Stimulated activated CD4-positive, alpha-beta T cell treated with anti-CD3 and anti-CD28 coated beads, Interleukin-1b, Interleukin-23, amount 100 ng/mL, for 48 hours (primary cell): Measurements from ENCODE around the gene TAAR2.
"Not testable (repeated sequence)": the region's sequence is repeated elsewhere in the genome, so short reads cannot be mapped to it uniquely, and the experiment has no call there.

Source experiments
- DNase-seq: peaks from one replicate; pipeline ENCODE4 v3.0.0-alpha.2; 2020

The TAAR2 gene

GRCh38 chr6:132624175-132624574 lies at the start of gene TAAR2:
Gene TAAR2 (minus strand): TSS chr6:132624275. CDS start chr6:132624275, 0 bp downstream.
- no peak for DNase-seq

DNA sequence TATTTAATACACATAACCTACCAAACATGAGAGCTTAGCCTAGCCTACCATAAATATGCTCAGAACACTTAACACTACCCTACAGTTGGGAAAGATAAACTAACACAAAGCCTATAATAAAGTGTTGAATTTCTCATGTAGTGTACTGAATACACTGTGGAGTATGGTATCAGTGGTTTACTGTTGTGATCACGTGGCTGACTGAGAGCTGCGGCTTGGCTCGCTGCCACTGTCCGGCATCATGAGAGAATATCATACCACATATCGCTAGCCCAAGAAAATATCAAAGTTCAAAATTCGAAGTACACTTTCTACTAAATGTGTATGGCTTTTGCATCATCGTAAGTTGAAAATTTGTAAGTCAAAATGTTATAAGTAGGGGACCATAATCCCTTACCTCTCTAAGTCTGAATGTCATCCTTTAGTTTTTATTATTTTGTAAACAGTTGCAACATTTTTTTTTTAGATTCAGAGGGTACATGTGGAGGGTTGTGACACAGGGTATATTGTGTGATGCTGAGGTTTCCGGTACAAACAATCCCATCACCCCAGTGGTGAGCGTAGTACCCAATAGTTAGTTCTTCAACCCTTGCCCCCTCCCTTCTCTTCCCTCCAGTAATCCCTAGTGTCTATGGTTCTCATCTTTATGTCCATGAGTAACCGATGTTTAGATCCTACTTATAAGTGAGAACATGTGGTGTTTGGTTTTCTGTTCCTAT lies 49.5 kb upstream of the TAAR2 start:
- no peak for DNase-seq

GRCh38 chr6:132671295-132671694 lies 47.2 kb upstream of the TAAR2 start:
- DNase-seq = no peak

GRCh38 chr6:132669690-132670291 lies 45.7 kb upstream of the TAAR2 start:
- no peak for DNase-seq

- no peak for DNase-seq
Observed at GRCh38 chr6:132666118-132666517, 42.0 kb upstream of the TAAR2 start.

DNA sequence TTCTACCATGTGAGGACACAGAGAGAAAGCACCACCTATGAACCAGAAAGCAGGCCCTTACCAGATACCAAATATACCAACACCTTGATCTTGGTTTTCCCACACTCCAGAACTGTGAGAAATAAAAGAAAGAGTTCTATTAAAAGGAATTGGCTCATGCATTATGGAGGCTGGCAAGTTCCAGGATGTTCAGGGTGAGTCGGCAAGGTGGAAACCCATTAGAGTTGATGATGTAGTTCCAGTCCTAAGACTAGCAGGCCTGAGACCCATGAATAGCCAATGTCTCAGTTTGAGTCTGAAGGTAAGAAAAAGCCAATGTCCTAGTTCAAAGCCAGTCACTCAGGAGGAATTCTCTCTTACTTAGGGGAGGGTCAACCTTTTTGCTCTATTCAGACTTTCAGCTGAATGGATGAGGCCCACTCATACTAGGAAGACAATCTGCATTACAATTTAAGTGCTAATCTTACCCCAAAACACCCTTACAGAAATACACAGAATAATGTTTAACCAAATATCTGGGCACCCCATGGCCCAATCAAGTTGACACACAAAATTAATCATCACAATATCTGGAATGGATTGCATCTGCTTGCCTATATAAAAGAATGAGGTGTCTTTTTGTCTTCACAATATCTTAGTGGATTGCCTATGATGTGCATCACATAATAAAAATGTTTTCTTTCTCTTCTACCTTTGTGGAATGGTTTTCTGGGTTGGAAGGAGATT lies 40.4 kb upstream of the TAAR2 start:
- no peak for DNase-seq

DNA sequence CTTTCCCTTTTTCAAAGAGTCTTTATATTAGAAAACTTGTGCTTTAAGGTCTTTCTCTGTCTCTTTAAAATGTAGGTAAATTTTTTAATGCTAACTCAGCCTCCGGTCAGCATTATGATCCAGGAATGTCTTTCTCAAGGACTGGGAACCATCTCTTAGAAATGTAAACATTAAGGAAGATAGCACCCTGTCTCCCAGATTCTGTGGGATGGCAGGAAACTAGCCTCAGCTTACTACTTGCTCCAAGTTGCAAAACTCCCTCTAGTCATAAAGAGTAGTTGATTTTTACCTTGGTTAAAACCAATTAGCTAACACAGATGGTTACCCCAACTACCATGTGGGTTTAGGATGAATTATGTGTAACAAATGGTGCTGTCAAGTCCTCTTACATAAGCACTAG lies 39.6 kb upstream of the TAAR2 start:
- no peak for DNase-seq

GRCh38 chr6:132661906-132662305 lies 37.8 kb upstream of the TAAR2 start:
- DNase-seq = no peak

DNA sequence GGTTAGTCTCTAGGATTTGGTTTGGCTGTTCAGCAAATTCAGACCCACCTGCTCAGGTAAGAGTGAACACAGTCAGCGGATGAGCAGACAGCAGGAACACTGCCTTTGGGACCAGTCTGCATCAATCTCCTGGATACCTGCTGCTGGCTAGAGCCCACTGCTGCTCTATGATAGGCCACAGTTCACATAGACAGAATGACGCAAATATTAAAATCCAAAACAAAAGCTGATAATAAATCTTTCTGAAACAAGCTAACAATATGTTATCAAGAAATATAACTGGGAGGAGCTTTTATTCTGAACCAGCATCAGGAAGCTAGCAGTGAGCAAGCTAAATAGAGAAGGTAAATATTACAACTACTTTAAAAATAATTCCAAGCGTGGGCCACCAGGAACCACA lies 35.0 kb upstream of the TAAR2 start, which contains the start of gene TAAR1:
Gene TAAR1 (minus strand): TSS at position 101 of the 400 bp plus-strand sequence. CDS start 13,179 bp downstream, outside the sequence.
- DNase-seq = no peak

- DNase-seq = no peak
Observed at GRCh38 chr6:132651062-132651461, 27.0 kb upstream of the TAAR2 start.

GRCh38 chr6:132650429-132650828 lies 26.4 kb upstream of the TAAR2 start:
- no peak for DNase-seq

- no peak for DNase-seq
Observed at GRCh38 chr6:132648828-132649227, 24.8 kb upstream of the TAAR2 start.

DNA sequence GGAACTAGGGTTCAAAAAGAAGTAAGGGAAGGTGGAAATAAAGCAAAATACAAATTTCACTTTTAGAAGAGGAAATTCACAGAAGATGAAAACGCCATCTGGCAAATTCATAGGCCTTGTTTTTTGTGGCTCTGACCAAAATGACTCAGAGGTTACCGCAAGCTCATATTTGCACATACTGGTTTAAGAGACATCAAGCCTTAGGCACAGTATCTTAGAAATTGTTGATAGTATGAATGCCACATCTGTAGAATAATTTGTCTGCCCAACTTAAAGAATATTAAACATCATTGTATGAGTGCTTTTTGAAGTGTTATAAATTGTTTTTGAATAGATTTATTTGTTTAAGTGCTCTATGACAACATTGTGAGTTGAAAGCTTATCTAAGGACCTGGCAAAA lies 24.3 kb upstream of the TAAR2 start:
- no peak for DNase-seq

DNA sequence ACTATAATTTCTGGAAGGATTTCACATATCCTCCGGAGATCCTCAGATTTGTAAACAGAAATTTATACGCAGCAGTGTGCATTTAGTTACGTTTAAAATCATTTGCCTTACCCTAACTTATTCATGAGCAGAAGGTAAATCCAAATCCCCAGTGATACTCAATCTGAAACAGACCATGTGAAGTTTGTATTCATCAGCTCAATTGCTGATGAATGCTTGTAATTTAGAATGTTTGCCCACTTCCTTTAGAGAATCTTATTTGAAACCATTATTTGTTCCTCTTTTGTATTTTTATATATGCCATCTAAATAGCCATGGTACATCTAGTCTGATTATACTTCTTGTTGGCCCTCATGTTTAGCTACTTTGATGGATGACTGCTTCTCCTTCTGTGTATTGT lies 19.5 kb upstream of the TAAR2 start:
- DNase-seq = no peak

DNA sequence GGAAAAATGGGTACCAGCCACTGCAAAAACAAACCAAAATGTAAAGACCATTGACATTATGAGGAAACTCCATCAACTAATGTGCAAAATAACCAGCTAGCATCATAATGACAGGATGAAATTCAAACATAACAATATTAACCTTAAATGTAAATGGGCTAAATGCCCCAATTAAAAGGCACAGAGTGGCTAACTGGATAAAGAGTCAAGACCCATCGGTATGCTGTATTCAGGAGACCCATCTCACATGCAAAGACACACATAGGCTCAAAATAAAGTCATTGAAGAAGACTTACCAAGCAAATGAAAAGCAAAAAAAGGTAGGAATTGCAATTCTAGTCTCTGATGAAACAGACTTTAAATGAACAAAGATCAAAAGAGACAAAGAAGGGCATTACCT lies 13.1 kb upstream of the TAAR2 start:
- DNase-seq = not testable (repeated sequence)

DNA sequence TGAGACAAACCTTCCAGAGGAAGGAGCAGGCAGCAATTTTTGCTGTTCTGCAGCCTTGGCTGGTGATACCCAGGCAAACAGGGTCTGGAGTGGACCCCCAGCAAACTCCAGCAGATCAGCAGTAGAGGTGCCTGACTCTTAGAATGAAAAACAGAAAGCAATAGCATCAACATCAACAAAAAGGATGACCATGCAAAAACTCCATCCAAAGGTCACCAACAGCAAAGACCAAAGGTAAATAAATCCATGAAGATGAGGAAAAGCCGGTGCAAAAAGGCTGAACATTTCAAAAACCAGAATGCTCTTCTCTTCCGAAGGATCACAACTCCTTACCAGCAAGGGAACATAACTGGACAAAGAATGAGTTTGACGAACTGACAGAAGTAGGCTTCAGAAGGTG lies 11.8 kb upstream of the TAAR2 start:
- DNase-seq = not testable (repeated sequence)

DNA sequence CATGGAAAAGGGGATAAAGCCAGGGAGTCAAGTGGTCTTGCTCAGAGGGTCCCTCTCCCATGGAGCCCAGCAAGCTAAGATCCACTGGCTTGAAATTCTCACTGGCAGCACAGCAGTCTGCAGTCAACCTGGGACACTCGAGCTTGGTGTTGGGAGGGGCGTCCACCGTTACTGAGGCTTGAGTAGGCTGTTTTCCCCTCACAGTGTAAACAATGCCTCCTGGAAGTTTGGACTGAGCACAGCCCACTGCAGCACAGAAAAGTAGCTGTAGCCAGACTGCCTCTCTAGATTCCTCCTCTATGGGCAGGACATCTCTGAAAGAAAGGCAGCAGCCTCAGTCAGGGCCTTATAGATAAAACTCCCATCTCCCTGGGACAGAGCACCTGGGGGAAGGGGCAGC lies 11.2 kb upstream of the TAAR2 start:
- DNase-seq = not testable (repeated sequence)

GRCh38 chr6:132634796-132635195 lies 10.7 kb upstream of the TAAR2 start:
- DNase-seq = no peak

DNA sequence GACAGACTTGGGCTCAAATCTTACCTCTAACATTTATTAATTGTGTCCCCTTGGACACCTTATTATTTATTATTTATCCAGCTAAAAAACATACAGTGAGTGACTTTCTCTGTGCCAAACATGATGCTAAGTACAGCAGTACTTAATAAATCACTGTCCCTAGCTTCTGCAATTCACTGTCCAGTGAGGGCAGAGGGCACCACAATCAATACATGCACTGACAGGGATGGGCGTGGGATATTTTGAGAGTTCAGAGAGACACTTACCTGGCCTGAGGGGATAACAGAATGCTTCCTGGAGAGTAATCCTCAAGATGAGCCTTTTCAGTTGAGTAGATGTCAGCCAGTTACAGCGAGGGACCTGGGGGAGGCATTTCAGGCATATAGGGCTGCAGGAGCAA lies 9.3 kb upstream of the TAAR2 start:
- no peak for DNase-seq

GRCh38 chr6:132623106-132623845 lies 799 bp downstream of the TAAR2 start:
- no peak for DNase-seq

DNA sequence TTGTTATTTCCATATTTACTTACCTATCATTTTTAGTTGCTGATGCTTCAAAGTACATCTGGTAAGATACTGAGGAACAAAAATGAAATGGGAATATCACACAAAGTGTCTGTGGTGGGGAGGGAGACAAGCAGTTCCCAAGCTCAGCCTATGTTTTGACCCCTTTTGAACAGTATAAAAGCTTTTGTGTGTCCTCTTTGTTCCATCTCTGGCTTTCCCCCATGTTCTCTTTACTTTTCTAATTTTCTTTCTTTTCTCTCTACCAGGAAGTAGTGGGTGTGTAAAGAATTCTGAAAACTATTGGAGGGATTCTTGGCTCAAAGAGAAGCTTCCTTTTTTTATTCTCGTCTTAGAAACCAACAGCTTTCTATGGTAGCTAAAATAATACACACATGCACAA lies 7.4 kb downstream of the TAAR2 start:
- DNase-seq = no peak

DNA sequence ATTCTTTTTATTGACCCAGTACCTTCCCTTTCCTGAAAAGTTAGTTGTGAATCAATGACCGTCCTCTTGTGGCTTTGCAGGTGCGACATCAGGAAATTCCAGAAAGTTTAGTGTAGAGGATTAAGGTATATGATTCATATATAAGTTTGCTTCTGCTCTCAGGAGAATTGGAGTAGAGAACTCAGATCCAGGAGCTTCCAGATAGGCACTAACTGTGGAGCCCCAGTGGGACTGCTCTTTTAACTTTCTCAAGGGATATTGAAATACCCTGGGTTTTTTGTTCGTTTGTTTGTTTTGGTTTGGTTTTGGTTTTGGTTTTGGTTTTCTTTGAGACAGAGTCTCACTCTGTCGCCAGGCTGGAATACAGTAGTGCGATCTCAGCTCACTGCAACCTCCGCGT lies 9.5 kb downstream of the TAAR2 start:
- DNase-seq = no peak

- DNase-seq = no peak
Observed at GRCh38 chr6:132612449-132613108, 11.5 kb downstream of the TAAR2 start.
